Stimulated activated CD8-positive, alpha-beta memory T cell treated with anti-CD3 and anti-CD28 coated beads, Interleukin-4, amount 100 ng/mL, for 1 hour (primary cell): ENCODE data around the gene C2orf76.
A peak's percentile ranks its signal among the peaks of the same experiment; 100 is the strongest.
"Not testable (repeated sequence)": the region's sequence is repeated elsewhere in the genome, so short reads cannot be mapped to it uniquely, and the experiment has no call there.

Experiments
- DNase-seq, 2 donors: peaks; one replicate each; pipeline ENCODE4 v3.0.0-alpha.2; 2020; ENCODE audit warnings: low read depth in 2 of 2, low spot score in 1 of 2

C2orf76 gene

DNA sequence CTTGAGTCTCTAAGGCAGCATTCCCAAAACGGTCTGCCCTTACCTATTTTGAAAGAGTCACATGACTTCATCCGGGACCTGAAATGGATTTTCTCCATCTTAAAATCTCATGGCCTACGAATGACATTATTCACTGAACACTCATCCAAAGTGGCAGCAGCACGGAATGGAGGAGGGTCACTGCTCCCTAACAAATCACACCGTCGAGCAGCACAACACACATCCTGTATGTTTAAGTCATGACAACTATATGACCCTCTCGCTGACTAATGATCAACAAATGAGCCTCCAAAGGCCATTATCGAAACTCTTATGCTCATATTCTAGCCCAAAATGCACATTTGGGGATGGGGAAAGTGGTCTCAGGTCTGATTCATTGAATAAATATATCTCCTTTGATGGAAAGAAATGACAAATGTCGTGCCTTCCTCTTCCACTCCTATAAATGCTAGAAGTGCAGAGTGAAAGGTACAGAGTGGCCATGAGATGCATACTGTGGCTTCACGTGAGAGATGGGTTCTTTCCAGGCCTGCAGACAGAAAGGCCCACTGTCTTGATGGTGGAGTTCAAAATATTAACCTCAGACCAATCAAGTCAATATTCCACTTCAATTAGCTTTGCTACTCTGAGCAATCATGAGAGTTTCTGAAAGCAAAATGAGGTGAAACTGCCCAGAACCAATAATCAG lies 70.8 kb downstream of the C2orf76 start:
- no peak for DNase-seq

- no peak for DNase-seq
Observed at GRCh38 chr2:119294671-119295070, 72.0 kb downstream of the C2orf76 start.

- DNase-seq: no peak
Observed at GRCh38 chr2:119293900-119294299, 72.7 kb downstream of the C2orf76 start.

GRCh38 chr2:119293254-119293653 lies 73.4 kb downstream of the C2orf76 start:
- DNase-seq: no peak

DNA sequence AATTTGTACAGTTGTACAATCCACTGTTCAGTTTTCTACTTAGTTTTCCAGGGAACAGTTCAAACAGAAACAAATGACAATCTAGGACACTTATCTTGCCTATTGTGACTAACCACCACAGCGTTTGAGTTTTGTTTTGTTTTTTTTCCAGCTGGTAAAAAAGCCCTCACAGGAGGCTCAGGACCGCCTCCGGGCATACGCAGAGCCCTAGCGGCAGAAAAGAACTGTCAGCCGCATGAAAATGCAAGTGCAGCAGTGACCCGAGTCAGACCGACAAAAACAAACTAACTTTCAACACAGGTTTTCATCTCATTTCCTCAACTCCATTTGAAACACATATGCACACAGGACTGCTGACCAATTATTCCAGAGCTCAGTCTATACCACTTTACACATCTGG lies 74.4 kb downstream of the C2orf76 start:
- DNase-seq: no peak

DNA sequence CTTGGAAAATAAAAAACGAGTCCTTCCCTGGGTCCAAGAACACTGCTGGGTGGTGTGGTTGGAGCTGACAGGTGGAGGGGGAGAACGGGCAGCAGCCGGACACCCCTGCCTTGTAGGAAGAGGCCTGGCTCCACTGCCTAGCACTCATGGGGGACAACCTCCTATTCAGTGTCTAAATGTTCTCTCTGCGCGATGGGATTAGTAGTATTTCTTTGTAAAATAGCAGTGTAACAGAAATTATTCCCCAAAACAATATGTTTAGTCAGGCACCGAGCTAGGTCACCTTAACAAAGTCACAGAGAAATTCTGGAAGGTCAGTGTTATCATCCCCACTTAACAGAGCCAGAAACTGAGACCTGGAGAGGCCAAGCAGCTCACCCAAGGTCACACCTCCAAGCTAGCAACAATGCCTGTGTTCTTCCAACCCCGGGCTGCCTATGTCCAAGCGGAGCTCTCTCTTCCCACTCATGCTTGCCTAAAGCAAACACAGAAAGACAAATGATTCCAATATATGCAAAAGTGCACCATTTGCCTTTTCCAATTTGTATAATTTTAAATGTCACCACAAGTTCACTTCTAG lies 75.0 kb downstream of the C2orf76 start:
- DNase-seq: no peak

GRCh38 chr2:119290859-119291587 lies 75.6 kb downstream of the C2orf76 start:
- peak; percentile 32 to 38 for DNase-seq

- no peak for DNase-seq
Observed at GRCh38 chr2:119289642-119290041, 77.0 kb downstream of the C2orf76 start.

DNA sequence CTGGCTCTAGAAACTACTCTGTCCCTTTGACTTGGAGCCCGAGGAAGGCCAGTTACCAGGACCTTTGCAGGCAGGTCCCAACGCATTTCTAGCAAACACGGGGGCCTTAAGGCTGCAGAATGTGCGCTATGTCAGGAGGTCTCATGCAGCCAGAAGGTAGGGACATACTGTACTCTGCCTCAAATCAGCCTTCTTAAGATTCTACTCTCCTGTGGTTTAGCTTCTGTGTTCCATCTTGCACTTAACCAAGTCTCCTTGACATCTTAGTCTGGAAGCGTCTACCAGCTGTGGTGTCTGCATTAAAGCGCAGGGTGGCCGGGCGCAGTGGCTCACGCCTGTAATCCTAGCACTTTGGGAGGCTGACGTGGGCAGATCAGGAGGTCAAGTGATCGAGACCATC lies 77.5 kb downstream of the C2orf76 start:
- no peak for DNase-seq

- DNase-seq: no peak
Observed at GRCh38 chr2:119288576-119288975, 78.1 kb downstream of the C2orf76 start.

DNA sequence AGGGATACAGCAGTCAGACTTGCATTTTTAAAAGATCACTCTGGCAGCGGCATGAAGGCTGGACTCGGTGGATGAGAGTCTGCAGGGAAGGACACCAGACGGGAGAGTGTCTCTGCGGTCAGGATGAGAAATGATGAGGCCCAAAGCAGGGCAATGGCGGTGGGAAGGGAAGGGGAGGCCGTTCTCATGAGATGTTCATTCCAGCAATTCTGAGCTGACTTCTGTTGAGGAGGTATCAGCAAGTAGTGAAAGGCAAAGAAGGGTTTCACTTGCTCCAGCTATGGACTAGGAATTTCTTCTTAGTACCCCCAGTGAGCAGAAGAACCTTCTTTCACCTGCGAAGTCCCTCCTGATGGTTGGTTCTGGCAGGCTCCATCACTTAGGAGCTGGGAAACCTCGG lies 80.0 kb downstream of the C2orf76 start:
- DNase-seq: no peak

DNA sequence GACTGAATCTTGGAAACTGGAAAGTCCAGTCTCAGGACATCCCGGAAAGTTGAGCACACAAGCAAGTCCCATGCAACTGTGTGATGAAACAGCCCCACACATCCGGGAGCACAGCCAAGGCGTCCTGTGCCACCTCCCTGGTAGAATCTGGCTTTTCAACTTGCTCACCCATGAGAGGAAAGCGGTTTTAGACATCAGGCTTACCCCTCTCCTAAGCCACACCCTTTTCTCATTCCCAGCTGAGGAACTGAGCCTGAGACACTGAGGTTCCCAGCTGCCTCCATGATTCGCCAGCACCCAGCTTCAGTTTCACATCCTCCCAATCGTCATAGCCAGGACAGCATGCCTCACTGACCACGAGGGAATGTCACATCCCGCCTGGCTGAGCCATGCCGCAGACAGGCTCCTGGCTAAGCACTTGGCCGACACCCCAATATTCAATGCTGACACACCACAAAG lies 82.7 kb downstream of the C2orf76 start:
- no peak for DNase-seq

GRCh38 chr2:119282996-119283511 lies 83.6 kb downstream of the C2orf76 start:
- DNase-seq: no peak

GRCh38 chr2:119282146-119282995 lies 84.3 kb downstream of the C2orf76 start:
- DNase-seq: no peak

DNA sequence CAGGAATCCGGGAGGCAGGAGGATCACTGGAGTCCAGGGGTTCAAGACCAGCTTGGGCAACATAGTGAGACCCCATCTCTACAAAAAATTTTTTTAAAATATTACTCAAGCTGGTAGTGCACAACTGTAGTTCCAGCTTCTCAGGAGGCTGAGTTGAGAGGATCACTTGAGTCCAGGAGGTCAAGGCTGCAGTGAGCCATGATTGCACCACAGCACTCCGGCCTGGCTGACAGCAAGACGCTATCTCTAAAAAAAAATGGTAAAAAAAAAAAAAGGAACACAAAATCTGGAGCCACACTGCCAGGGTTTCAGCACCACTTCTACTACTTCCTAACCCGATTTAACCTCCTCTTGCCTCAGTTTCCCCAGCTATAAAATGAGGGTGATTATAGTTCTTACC lies 86.0 kb downstream of the C2orf76 start:
- DNase-seq: no peak

- DNase-seq: no peak
Observed at GRCh38 chr2:119279666-119280065, 87.0 kb downstream of the C2orf76 start.

DNA sequence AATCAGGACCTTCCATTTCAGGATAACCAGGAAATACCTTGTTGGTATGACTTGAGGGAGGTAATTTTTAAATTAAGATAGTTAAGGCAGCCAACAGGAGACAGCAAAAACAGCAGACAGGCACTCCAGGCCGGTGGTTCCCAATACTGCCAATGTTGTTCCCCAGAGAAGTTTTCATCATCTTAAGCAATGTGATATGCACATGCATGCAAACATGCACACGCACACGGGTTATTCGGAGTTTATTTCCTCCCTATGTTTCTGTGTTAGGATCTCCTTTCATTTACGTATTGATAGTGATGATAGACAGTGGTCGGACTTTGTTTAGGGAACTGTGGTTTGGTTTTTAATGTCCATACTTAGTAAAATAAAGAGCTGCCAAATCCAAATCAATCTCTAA lies 87.7 kb downstream of the C2orf76 start:
- no peak for DNase-seq

GRCh38 chr2:119278385-119278784 lies 88.2 kb downstream of the C2orf76 start:
- not testable (repeated sequence) for DNase-seq

DNA sequence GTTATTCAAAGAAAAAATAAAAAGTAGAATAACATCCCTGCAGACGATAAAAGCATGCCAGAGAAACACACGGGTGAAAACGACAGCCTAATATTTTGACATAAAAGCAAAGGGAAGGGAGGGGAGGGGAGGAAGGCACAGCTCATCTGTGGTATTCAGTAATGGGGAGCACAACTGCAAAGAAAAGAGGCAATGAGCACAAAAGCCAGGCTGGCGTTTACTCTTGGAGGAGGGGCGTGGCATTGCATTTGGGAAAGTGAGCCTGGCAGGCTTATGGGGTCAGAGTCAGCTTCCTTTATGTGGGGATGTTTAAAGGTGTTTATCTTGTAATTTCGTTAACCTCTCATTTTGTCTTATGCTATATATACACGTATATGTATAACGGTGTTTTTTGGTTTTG lies 89.8 kb downstream of the C2orf76 start:
- no peak for DNase-seq

GRCh38 chr2:119267604-119268003 lies 99.0 kb downstream of the C2orf76 start:
- DNase-seq: no peak

DNA sequence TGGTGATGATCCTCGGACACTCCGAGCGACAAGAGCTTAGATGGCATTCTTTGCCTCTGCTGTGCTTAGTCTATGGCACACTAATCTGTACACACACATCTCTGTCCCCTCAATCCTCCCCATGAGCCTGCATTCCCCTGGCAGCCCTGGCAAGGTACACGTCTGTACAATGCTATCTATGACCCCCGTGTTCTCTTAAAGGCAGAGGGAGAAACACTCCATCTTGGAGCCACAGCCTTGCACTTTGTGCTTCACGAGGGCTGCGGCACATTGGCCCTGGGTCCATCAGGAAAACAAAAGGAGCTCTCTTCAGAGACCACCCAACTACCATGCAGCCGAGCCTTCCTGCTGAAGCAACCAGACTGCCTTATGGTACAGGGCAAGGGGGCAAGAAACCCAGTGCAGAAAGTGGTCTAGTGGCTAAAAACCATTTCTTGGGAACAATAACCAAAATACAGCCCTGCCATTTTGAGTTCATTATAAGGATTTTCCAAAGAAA lies 100.5 kb downstream of the C2orf76 start:
- DNase-seq: no peak
